ENCODE results near the gene NANOS2. TPM values are rescaled to one million over a fixed set of nuclear protein-coding genes. Genes with fewer than 3 reads are reported as not detected.

NANOS2 gene
- total and polyA plus RNA-seq, 9 donors: not detected

- TF ChIP-seq EP300 (IDR thresholded peaks at IDR 0.05): no peak
- TF ChIP-seq CTCF (IDR thresholded peaks at IDR 0.05): no peak
- no peak for TF ChIP-seq POLR2A (IDR thresholded peaks at IDR 0.05)
- intact Hi-C loops (cut with DNase I): no loop called here
- Histone ChIP-seq H3K4me3 (peak overlapping the region; percentile 62), H3K36me3 (no peaks in the 10 kb centered on the region), H3K27me3 (no peaks in the 10 kb centered on the region), H3K9me3 (no peaks in the 10 kb centered on the region), H3K4me1 (ENCODE audit: insufficient read depth) (peaks cover 5% of the 10 kb centered on the region), H3K27ac (peak overlapping the region in 1 of 2 donors; percentile 35)
- DNase-seq: peak; percentile 40 to 71 (median 61)
- 3 to 11% (median 4%) methylated on average over 23 to 69 of the region's 69 CpGs for WGBS, 3 donors
Observed at GRCh38 chr19:45901432-45901911, 13.1 kb downstream of the NANOS2 start.

- peak overlapping the region; percentile 62 for H3K4me3 ChIP-seq
- 42% methylated on average over 22 of the region's 22 CpGs for WGBS, 3 donors
- TF ChIP-seq EP300 (IDR thresholded peaks at IDR 0.05): no peak
- no peak for TF ChIP-seq POLR2A (IDR thresholded peaks at IDR 0.05)
- no peak for TF ChIP-seq CTCF (IDR thresholded peaks at IDR 0.05)
- intact Hi-C loops (cut with DNase I): no loop called here
- peak overlapping the region in 1 of 2 donors; percentile 35 for H3K27ac ChIP-seq
- DNase-seq: no peak
- H3K9me3 ChIP-seq: no peaks in the 10 kb centered on the region
- H3K27me3 ChIP-seq: no peaks in the 10 kb centered on the region
- H3K36me3 ChIP-seq: no peaks in the 10 kb centered on the region
- H3K4me1 ChIP-seq (ENCODE audit: insufficient read depth): peaks cover 5% of the 10 kb centered on the region
Observed at GRCh38 chr19:45900738-45901431, 13.7 kb downstream of the NANOS2 start.

GRCh38 chr19:45899919-45900589, 14.5 kb downstream of the NANOS2 start:
- Histone ChIP-seq H3K4me3 (no peak overlapping the region), H3K36me3 (no peaks in the 10 kb centered on the region), H3K27ac (no peak overlapping the region), H3K9me3 (no peaks in the 10 kb centered on the region), H3K27me3 (no peaks in the 10 kb centered on the region), H3K4me1 (ENCODE audit: insufficient read depth) (peaks cover 5% of the 10 kb centered on the region)
- 88 to 93% (median 92%) methylated on average over 4 of the region's 4 CpGs for WGBS, 3 donors
- DNase-seq: no peak
- TF ChIP-seq EP300 (IDR thresholded peaks at IDR 0.05): no peak
- TF ChIP-seq POLR2A (IDR thresholded peaks at IDR 0.05): no peak
- no peak for TF ChIP-seq CTCF (IDR thresholded peaks at IDR 0.05)
- intact Hi-C loops (cut with DNase I): no loop called here

- no peak overlapping the region for H3K4me3 ChIP-seq
- peaks cover 5% of the 10 kb centered on the region for H3K4me1 ChIP-seq (ENCODE audit: insufficient read depth)
- DNase-seq: no peak
- 88 to 91% (median 91%) methylated on average over 7 of the region's 7 CpGs for WGBS, 3 donors
- intact Hi-C loops (cut with DNase I): no loop called here
- H3K36me3 ChIP-seq: no peaks in the 10 kb centered on the region
- H3K27ac ChIP-seq: no peak overlapping the region
- no peaks in the 10 kb centered on the region for H3K27me3 ChIP-seq
- TF ChIP-seq POLR2A (IDR thresholded peaks at IDR 0.05): no peak
- TF ChIP-seq EP300 (IDR thresholded peaks at IDR 0.05): no peak
- no peak for TF ChIP-seq CTCF (IDR thresholded peaks at IDR 0.05)
- no peaks in the 10 kb centered on the region for H3K9me3 ChIP-seq
Observed at GRCh38 chr19:45899253-45899652, 15.3 kb downstream of the NANOS2 start.
